CD4-positive, alpha-beta T cell treated with Interleukin-4 for 1 hour (primary cell): ENCODE data around the gene CENPX.

Experiments
- DNase-seq, 2 donors: peaks; one replicate each; pipeline ENCODE4 v3.0.0-alpha.2; 2020 to 2022

CENPX gene

GRCh38 chr17:82021900-82022309 lies 773 bp downstream of the CENPX start:
- DNase-seq = no peak

GRCh38 chr17:82021107-82021899 lies 1.4 kb downstream of the CENPX start:
- DNase-seq = peak; percentile 63 to 67

- no peak for DNase-seq
These were observed 2.0 kb downstream of the CENPX start for GRCh38 chr17:82020572-82021106.

DNA sequence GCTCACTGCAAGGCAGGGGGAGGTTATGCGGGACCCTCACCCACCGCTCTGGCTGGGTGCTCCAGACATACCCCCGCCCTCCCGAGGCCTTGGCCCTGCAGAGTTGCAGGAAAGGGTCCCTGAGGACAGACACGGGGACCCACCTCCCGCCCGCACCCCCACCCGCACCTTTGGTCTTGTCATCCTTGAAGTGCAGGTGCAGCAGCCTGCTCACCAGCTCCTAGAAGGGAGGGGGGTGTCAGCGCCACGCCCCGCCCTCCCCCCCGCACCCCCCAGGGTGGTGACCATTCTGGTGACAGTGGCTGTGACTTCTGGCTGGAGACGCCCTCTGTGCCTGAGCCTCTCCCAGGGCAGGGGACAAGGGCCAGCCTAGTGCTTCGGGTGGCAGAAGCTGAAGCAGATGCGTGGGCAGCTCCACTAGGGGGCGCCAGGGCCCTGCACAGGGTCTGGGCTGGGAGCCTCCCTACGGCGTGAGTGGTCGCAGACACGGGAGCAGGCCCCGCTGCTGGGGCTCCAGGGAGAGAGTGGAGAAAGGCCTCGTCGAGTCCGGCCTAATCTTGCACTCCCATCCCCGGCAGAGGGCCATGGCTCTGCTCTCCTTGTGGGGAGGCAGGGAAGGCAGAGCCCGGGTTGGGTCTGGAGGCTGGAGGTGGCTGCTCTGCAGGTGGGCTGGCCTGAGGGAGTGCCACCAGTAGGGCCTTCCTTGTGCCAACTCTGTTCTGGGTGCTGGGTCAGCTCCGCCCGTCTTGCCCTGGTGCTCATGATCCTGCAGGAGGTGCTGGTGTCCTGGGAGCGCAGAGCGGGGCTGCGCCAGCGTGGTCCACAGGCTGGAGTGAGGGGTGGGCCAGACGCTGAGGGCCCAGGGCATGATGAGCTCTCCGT lies 2.7 kb downstream of the CENPX start:
- DNase-seq = peak; percentile 57

DNA sequence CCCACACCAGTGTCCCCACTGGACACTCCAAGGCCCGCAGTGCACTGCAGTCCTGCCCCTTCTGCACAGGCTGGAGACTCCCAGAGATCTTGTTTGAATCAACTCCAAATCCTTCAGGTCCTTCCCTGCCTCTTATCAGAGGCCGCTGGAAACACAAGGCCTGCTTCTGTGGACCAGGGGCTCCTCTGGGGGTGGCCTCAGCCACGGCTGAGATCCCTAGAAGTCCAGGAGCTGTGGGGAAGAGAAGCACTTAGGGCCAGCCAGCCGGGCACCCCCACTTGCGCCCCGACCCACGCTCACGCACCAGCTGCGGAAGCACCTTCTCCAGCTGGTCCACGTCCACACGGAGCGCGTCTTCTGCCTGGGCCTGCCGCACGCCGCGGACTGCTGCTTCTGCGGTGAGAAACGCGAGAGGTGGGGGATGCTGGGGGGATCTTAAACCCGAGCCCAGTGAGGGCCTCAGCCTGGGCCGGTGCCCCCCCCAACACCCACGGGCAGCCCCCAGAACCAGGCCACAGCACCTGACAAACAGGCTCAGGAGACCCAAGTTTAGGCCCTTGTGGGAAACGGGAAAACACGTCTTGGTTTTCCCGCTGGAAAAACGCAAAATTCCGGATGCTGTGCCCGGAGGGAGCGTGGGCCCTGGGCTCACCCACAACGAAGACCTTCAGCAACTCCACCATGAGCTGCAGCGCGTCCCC lies 3.5 kb downstream of the CENPX start:
- no peak for DNase-seq

DNA sequence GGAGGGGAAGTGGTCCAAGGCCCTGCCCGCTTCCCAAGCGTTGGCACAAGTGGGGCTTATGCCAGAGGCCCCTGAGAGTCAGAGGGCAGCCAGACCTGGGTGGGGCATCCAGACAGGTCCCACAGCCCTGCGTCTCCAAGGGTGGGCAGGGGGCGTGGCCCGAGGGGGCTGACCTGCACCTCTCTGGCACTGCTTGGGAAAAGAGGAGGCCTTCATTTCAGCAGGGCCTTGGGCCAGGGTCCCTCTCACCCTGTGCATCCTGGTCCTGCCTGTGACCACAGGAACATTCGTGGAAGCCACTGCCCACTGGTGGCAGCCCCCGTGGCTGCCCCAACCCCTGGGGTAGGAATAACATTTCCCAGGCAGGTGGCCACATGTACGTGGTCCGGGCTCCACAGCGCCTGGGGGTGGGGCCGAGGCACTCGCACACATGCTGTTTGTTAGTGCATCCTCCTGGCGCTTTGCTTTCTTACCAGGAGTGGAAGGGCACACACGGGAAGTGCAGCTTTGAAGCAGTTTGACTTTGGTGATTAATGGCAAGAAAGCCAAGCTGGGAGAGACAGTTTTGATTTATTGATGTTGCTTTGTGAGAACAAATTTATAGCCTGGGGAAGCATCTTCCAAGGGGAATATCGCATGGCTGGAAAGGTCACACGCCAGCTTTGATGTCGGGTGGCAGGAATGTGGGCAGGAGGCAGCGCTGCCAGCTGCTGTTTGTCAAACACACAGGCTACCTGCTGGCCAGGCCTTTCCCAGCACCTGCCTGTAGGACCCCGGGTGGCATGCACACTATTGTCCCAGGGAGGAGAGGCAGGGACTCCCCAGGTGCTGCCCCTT lies 4.3 kb downstream of the CENPX start:
- DNase-seq = no peak

DNA sequence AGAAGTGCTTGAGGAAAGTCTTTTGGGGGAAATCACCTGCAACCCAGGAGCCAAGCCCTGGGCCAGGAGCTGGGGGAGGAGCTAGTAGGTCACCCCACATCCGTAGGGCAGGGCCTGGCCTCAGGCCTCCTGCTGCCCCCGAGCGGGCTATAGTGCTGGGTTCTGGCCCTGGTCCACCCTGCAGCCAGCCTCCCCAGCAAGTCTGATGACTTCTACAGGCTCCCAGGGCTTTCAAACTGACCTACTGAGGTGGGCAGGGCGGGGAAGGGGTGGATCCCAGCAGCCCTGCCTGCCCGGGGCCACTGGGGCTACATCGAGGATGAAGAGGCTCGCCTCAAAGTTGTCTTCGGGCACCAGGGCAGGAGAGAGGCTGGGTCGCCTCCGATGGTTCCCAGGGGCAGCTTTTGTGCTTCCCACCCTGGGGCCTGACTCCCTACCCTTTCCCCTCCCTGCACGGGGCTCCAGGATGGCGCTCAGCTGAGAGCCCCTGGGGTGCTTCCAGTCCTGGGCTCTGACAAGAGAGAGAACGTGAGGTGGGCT lies 5.0 kb downstream of the CENPX start:
- no peak for DNase-seq

- DNase-seq = no peak
These were observed 5.7 kb downstream of the CENPX start for GRCh38 chr17:82016875-82017459.

- no peak for DNase-seq
These were observed 6.4 kb downstream of the CENPX start for GRCh38 chr17:82016061-82016874.

GRCh38 chr17:82015311-82015971 lies 7.2 kb downstream of the CENPX start:
- DNase-seq = no peak

DNA sequence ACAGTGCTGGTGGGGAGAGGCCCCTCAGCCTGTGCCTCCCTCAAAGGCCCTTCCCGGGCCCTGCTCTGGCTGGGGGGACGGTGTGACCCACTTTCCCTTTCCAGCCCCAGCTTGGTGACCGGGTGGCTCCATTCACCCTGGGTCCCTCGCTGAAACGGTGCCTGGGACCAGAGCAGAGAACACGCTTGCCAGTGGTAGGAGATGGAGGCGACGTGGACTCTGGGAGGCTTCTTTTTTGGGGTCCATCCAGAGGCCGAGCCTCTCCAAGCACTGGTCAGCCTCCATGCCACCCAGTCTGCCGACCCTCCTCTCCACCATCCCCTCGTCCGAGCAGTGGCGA lies 7.7 kb downstream of the CENPX start:
- DNase-seq = no peak

- no peak for DNase-seq
These were observed 8.2 kb downstream of the CENPX start for GRCh38 chr17:82014432-82014831.

- DNase-seq = no peak
These were observed 8.8 kb downstream of the CENPX start for GRCh38 chr17:82013772-82014321.

DNA sequence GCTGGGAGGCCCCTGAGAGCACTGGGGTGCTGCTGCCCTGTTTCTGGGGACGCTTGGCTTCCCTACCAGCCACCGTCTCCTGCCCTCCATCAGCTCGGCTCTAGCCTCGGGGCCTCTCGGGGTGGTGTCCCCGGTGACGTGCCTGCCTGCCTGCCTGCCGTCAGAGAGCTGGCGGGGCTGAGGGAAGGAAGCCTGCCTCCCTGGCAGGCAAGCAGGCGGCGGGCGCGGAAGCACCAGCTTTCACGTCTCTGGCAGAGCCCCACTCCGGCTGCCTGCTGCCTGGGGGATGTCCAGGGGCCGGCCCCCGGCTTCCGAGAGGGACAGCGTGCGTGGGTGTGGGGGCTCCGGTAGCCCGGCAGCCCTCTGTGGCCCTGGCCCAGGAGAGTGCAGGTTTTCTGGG lies 9.3 kb downstream of the CENPX start:
- DNase-seq = no peak

DNA sequence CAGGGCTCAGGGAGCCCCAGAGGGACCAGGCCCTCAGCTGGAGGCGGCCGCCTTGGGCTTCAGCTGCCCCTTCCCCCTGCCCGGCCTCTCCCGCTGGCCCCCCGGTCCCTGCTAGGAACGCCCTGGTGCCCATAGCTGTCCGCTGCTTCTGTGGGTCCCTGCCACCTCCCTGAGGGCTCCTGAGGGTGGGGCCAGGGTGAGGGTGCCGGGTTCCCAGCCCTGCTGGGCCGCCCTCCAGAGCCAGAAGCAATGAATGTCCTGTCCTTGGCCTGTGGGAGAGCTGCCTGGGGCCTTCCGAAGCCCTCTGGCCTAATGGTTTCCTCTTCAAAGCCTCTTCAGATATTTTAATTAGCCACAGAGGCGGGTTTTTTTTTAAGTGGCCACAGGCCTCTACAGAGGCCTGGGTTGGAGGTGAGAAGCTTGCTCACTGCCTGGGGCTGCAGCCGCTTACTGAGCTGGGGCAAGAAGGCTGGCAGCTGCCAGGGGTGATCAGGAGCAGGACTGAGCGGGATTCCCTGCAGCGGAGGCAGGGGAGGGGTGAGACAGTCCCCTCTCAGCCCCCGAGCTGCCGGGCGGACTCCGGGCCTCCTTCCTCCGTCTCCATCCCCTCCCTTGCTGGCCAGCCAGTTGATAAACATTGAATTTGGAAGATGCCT lies 9.9 kb downstream of the CENPX start:
- DNase-seq = no peak

DNA sequence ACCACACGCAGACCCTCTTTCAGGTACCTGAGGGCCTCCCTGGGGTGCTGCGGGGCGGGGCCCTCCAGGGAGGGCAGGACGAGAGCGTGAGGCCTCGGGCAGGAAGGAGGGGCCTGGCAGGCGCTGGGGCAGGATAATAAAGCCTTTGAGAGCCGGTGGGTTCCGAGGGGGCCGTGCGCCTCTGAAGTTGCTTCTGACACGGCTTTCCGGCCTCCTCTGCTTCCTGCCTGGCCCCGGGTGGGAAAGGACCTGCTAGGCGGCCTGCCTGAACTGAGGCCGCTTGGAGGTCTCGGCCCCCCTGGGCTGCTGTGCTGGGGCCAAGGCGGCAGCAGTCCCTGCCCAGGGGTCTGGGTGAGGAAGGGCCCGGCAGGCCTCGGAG lies 10.4 kb downstream of the CENPX start:
- DNase-seq = no peak

GRCh38 chr17:82011617-82012187 lies 11.0 kb downstream of the CENPX start:
- no peak for DNase-seq

- DNase-seq = no peak
These were observed 11.8 kb downstream of the CENPX start for GRCh38 chr17:82010575-82011525.
